ENCODE measurements around the gene GLOD5.

Gene GLOD5

DNA sequence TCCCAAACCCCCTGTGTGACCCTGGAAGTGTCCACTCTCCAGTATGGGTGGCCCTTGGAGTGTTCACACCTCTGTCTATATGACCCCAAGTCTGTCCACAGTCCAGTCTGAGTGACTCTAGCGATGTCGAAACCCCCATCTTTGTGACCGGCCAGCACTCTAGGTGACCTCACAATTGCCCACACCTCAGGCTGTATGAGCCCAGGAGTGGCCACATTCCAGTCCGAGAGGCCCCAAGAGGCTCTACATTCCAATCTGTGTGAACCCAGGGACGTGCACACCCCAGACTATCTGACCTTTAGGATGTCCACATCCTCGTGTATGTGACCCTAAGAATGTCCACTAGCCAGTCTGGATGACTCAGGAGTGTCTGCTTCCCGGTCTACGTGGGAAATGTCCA lies 7.3 kb upstream of the GLOD5 start:
- DNase-seq (ENCODE audit: low read depth in 2 of 2): no peak

DNA sequence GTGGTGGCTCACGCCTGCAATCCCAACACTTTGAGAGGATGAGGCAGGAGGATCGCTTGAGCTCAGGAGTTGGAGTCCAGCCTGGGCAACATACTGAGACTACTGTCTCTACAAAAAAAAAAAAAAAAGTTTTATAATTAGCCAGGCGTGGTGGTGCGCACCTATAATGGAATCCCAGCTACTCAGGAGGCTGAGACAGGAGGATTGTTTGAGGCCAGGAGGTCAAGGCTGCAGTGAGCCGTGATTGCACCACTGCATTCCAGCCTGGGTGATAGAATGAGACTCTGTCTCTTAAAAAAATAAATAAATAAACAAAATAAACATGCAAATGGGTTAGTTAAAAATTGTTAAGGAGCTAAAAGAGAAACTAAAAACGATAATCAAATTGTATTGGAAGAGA lies 7.7 kb downstream of the GLOD5 start:
- no peak for DNase-seq (ENCODE audit: low read depth in 2 of 2)

DNA sequence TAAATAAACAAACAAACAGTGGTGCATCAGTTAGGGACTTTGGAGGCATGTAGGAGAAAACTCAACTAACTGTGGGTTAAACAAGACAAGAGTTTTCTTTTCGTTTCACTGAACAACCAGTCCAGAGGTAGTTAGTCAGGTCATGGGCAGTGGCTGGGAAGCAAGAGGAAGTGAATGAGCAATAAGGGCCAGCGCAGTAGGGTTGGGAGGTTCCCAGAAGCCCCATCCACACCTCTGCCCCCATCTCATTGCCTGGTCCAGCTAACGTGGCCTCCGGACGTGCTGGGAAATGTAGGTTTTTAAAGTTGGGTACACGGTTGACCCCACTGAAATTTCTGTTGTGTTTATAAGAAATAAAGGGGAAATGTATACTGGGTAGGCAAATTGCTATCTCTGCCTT lies 8.7 kb downstream of the GLOD5 start:
- DNase-seq (ENCODE audit: low read depth in 2 of 2): no peak

DNA sequence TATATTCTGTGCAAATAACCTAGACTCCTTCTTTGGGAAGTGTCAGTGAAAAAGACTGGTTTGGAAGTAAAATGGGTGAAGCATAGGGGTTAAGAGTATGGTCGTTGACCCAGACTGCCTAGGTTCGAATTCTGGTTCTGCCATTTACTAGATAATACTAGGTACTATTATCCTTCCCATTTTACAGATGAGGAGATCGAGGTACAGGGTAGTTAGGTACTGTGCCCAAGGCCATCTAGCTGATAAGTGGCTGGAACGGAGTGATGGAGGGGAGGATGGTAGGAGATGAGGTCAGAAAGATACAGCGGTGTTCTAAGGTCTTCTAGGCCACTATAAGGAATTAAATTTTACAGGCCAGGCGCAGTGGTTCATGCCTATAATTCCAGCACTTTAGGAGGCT lies 11.1 kb downstream of the GLOD5 start:
- DNase-seq (ENCODE audit: low read depth in 2 of 2): no peak

DNA sequence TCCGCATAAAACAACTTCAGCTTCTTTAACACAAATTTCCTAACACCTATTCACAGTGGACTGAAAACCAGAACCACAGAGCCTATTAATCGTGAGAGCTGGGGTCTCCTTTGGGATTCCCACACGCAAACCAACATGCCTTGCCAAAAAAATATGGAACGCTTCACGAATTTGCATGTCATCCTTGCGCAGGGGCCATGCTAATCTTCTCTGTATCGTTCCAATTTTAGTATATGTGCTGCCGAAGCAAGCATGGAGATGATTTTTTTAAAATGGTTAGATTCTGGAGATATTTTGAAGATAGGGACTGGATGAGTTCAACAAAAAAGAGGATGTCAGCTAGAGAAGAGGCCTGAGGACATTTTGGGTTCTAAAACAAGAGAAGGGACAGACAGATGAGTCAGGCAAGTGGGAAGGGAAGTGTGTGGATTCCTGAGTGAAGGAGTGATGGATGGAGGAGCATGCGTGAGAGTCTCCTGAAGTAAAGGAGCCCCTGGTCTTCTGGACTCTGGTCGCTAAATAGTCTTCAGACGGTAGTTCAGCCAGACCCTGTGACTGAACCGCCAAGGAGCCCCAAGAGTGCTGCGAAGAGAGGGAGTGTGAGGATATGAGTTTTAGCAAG lies 15.4 kb downstream of the GLOD5 start:
- no peak for DNase-seq (ENCODE audit: low read depth in 2 of 2)

DNA sequence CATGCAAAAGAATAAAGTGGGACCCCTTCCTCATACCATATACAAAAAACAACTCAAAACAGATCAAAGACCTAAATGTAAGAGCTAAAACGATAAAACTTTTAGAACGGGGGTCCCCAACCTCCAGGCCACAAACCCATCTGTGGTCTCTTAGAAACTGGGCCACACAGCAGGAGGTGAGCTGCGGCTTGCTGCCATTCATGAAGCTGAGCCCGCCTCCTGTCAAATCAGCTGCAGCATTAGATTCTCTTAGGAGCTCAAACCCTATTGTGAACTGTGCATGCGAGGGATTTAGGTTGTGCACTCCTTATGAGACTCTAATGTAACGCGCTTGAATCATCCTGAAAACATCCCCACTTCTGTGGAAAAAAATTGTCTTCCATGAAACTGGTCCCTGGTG lies 17.9 kb downstream of the GLOD5 start:
- DNase-seq (ENCODE audit: low read depth in 2 of 2): no peak

DNA sequence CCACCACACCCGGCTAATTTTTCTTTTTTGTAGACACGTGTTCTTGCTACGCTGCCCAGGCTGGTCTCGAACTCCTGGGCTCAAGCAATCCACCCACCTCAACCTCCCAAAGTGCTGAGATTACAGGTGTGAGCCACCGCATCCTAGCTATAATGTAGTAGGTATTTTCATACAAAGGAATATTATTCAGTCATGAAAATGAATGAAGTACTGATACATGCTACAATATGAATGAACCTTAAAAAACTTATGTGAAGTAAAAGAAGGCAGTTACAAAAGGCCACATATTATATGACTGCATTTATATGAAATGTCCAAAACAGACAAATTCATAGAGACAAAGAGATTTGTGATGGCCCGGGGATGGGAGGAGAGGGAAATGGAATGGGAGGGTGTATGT lies 20.2 kb downstream of the GLOD5 start:
- no peak for DNase-seq (ENCODE audit: low read depth in 2 of 2)

DNA sequence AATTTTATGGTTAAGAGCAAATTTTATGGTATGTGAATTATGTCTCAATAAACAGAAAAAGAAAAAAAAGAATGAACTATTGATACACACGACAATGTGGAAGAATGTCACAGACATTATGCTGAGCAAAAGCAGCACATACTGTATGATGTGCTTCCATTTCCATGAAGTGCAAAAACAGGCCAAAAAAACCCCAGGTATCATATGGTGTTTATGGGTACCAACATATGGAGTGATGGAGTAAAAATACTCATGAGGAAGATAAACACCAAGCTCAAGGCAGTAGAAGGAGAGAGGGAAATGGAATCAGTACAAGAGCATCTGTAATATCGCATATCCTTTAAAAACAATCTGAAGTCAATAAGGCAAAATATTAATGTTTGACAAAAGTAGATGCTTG lies 20.7 kb downstream of the GLOD5 start:
- DNase-seq (ENCODE audit: low read depth in 2 of 2): no peak

DNA sequence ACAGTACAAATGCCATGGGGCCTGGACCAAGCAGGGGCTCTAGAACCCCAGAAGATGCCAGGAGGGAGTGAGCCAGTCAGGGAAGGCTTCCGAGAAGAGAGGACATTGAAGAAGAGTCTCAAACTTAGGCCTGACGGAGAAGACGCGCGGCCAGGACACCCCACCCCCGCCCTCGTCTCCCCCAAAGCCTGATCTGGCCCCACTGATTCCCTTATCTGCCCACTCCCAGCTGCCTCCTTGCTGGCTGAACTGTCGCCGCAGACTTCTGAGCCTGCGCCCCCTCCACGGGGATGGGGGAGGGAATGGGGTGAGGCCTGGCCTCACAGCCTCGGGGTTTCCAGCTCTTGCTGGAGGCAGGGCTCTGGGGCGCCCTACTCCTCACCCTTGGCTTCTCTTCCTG lies 21.2 kb downstream of the GLOD5 start:
- no peak for DNase-seq (ENCODE audit: low read depth in 2 of 2)

DNA sequence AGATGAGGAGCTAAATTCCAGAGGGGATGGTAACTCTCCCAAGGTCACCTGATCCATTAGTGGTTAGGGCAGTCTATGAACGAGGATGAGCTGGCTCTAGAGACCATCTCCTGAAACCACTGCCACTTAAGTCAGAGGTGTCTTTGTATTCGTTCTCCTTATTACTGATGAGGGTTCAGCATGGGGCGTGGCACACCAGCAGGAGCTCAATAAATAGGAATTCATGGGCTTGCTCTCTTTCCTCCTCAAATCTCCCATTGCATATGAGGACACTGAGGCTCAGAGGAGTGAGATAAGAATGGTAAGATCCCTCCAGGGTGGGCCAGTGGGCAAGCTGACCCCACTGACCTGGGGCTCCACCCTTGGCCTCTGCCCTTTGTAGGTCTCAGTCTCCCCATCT lies 23.2 kb downstream of the GLOD5 start:
- no peak for DNase-seq (ENCODE audit: low read depth in 2 of 2)

DNA sequence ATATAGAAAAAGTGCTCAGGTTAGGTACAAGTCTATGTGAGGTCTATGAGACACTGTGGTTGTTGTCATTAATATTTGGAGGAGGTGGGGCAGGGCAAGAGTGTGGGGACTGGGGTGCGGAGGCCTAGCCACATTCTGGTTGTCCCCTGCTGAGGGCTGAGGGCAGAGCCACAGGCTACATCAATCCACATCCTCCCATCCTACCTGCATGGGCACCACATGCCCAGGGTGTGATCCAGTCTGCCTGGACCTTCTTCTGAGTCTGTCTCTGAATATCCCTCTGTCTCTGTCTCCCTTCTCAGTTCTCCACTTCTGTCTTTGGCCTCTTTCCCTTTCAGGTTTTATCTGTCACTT lies 23.6 kb downstream of the GLOD5 start:
- DNase-seq (ENCODE audit: low read depth in 2 of 2): no peak

DNA sequence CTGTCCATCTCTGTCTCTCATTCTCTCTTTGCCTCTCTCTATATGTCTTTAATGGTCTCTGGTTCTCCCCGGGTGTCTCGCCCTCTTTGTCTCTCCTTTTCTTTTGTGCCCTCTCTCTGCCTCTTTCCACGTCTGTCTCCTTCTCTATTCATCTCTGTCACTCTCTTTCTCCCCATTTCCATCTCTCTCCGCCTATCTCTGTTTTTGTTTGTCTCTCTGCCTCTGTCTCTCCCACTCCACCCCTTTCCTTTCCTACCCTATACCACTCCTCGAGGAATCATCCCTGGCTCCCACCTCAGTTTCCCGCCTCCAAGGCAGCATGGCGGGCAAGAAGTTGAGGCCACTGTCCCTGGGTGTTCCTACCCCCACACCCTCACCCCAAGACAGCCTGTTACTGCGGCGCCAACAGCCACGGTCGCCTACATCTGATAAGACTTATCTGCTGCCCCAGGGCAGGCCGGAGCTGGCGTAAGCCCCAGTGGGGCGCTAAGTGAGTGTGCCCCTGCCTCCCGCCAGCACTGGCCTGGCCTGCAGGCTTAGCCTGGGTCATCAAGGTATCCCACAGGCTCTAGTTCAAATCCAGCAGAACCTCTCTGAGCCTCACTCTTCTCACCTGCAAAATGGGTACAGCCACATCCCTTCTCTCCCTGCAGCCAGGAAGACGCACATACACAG lies 24.1 kb downstream of the GLOD5 start:
- no peak for DNase-seq (ENCODE audit: low read depth in 2 of 2)

DNA sequence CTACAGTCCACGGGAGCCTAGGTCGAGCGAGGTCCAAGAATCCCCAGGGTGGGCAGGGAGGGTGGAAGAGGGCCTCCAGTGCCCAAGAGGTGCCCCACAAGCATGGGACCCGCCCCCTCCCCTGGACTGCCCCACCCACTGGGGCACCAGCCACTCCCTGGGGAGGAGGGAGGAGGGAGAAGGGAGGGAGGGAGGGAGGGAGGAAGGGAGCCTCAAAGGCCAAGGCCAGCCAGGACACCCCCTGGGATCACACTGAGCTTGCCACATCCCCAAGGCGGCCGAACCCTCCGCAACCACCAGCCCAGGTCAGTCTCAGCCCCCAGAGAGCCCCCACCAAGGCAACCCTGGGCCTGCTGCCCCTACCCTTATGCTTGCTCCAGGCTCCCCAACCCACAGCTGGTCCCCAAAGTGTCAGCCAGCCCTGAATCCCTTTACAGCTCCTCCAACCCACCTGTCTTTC lies 24.8 kb downstream of the GLOD5 start, which contains the start of gene GATA1:
Gene GATA1 (plus strand): TSS at position 250 of the 460 bp plus-strand sequence. CDS start 4,520 bp downstream, outside the sequence.
- no peak for DNase-seq (ENCODE audit: low read depth in 2 of 2)

DNA sequence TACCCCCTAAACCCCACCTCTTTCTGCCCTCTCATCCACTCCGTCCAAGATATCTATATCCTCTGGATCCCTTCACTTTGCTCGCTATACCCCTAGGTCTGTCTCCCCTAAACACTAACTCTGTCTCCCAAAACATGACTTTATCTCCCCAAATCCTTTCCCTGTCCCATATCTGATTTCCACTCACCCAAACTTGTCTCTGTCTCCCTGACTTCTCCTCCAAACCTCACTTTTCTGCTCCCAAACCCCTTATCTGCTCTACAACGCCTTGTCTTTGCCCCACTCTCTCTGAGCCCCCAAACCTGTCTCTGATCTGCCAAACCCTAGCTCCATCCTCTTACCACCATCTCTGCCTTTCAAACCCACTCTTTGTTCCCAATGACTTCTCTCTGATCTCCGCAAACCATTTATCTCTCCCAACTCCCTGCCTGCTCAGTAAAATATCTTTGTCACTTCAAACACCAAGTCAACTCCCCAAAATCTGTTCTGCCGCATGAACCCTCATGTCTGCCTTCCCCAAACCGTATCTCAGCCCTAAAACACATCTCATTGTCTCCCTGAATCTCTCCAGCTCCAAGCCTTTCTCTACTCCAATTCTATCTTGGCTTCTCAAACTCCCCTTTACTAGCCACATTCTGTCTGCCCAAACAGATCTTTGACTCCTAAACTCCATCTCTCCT lies 25.4 kb downstream of the GLOD5 start:
- DNase-seq (ENCODE audit: low read depth in 2 of 2): no peak

DNA sequence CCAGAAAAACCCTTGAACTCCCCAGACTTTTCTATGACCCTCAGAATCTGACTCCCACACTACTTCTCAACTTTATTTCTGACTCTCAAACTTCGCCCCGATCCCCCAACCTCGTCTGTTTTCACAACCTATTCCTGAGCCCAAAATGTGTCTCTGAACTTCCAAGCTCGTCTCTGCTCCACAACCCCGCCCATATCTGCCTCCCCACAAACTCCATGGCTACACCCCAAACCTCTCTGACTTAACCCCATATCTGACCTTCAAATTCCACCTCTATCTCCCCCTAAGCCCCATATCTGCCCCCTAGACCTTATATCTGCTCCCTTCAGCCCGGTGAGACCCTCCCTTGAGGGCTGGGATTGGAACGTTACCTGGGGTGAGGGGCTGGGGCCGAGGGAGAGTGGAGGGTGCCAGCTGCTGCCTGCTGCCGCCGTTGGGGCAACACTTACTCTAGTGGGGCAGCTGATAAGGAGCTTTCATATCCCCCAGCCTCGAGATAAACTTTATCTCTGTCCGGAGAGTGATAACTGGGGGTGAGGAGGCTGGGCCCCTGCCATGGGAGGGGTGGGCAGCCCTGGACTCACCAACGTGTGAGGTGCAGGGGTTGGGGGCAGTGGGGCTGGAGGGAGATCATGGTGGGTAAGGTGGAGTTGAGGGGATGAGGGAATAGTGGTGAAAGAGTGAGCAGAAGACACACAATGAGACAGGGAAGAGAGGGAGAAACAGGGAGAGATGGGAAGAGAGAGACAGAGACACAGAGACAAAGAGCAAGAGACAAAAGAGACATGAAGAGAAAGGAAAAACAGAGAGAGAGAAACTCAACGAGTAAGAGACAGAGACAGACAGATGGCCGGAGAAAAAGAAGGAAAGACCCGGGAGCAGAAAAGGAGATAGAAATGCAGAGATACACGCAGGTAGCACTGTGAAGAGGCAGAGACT lies 26.2 kb downstream of the GLOD5 start:
- DNase-seq (ENCODE audit: low read depth in 2 of 2): no peak

DNA sequence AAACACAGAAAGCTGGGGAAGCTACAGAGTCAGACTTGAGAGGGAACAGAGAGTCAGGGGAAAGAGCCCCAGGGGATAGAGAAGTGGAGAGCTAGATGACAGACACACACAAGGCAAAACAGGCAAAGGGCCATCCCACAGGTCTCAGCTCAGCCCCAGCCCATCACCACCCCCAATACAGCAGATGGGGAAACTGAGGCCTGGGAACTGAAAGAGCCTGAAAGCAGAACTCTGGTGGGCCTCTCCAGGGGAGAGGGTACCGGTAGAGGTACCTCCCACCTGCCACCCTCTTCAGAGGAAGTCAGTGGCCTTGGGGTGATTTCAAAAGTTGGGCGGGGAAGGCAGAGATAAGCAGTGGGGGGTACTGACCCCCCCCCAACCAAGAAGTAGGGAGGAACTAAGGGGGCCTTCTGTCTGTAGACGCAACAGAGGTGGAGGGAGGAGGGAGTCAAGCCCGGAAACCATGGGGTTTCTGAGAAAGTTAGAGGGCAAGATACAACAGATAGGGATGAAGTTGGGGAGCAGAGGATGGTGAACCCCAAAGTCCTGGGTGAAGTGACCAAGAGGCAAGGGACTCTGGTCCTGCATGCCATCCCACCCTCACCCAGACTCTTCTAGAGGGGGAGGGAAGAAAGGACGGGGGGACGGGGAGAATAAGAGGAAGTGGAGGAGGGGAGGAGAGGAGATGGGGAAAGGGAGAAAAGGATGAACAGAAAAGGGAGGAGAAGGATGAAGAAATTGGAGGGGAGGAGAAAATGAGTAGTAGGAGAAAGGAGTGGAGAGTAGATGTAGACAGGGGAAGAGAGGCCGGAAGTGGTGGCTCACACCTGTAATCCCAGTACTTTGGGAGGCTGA lies 28.0 kb downstream of the GLOD5 start:
- no peak for DNase-seq (ENCODE audit: low read depth in 2 of 2)

DNA sequence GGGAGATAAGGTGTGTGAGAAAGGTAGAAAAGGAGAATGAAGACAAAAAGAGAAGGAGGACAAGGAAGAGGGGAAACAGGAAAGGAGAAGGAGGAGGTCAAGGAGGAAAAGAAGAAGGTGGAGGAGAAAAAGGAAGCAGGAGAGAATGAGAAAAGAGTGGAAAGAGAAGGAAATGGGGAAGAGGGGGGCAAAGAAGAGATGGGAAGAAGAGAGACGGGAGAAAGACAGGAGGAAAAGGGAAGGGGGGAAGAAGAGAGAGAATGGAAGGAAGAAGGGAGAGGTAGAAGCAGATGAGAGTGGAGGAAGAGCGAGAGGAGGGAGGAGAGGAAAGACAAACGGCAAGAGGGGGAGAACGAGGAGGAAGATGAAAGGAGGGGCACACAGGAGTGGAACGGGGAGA lies 28.9 kb downstream of the GLOD5 start:
- no peak for DNase-seq (ENCODE audit: low read depth in 2 of 2)

DNA sequence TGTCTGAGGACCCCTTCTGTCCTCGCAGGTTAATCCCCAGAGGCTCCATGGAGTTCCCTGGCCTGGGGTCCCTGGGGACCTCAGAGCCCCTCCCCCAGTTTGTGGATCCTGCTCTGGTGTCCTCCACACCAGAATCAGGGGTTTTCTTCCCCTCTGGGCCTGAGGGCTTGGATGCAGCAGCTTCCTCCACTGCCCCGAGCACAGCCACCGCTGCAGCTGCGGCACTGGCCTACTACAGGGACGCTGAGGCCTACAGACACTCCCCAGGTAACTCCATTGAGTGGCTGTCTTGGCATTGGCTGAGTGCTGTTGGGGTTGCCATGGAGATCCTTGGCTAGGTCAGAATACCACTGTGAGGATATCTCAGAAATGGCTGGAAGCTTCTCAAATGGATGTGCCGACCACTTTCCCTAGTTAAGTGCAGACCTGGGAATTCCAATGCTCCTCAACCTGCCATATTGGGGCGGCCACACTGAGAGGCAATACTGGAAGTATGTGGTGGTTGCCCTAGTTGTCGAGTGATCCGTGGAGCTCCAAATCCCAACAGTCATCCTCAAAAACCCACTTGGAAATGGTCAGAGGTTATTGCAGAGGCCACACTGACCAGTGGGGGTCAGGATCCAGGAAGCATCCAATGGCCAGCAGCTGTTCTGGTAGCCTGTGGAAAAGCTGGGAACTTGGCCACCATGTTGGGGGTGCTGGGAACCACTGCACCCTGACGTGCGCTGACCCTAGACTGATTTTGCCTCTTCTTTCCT lies 29.7 kb downstream of the GLOD5 start:
- no peak for DNase-seq (ENCODE audit: low read depth in 2 of 2)

DNA sequence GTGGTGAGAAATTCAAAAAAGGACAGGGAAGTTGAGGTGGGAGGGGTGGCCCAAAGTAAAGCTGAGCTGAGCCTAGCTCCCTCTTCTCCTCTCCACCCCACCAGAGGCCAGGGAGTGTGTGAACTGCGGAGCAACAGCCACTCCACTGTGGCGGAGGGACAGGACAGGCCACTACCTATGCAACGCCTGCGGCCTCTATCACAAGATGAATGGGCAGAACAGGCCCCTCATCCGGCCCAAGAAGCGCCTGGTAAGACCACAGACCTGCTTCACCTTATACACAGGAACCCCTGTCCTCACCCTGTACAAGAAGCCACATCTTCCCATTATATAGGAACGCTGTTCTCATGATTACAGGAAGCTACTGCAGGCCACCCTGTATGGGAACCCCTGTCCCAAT lies 30.7 kb downstream of the GLOD5 start:
- DNase-seq (ENCODE audit: low read depth in 2 of 2): no peak

DNA sequence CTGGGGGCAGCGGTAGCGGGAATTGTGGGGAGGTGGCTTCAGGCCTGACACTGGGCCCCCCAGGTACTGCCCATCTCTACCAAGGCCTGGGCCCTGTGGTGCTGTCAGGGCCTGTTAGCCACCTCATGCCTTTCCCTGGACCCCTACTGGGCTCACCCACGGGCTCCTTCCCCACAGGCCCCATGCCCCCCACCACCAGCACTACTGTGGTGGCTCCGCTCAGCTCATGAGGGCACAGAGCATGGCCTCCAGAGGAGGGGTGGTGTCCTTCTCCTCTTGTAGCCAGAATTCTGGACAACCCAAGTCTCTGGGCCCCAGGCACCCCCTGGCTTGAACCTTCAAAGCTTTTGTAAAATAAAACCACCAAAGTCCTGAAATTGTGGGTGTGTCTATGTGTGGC lies 32.4 kb downstream of the GLOD5 start:
- DNase-seq (ENCODE audit: low read depth in 2 of 2): no peak
